HG03064 (cell line): Measurements from ENCODE around the gene RBP3.

ENCODE experiments used
- ATAC-seq: cut with Tn5 transposase; IDR thresholded peaks from one replicate; pipeline ENCODE4 v1.9.1; 2021; ENCODE audit warnings: low read depth; ENCODE audit not compliant: unreplicated experiment

RBP3 gene

DNA sequence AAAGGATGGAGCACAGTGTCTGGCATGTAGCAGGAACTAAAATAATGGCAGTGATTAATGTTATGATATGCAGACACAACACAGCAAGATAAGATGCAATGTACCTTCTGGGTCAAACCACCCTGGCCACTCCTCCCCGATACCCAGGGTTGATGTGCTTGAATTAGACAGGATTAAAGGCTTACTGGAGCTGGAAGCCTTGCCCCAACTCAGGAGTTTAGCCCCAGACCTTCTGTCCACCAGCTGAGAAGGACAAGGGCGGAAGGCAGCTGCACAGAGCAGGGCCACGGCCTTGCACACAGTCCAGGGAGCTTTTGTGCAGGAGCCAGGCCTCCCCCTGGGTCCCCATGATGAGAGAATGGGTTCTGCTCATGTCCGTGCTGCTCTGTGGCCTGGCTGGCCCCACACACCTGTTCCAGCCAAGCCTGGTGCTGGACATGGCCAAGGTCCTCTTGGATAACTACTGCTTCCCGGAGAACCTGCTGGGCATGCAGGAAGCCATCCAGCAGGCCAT is at the start of gene RBP3:
Gene RBP3, plus strand, starts transcription at position 226 of the 514 bp plus-strand sequence. Its CDS starts 122 bp downstream, at position 348.
- no peak for ATAC-seq

DNA sequence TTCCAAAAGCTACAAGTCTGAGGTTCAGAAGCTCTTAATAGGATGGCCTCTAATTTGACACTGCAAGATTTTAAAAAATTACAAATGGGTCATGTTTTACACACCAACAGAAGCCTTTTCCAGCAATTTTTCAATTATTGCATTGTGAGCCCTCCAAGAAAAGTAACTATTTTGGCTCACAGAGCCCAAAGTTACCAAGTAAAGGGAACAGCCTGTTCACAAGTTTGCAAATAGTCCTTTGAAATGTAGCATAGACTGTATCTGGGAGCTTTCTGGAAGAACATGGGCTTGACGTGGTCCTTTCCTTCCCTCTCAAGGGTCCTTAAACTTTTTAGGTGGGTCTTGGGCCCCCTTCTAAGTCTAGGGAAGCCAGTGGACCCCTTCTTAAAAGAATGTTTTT is 49.4 kb upstream of the RBP3 start:
- ATAC-seq = no peak

DNA sequence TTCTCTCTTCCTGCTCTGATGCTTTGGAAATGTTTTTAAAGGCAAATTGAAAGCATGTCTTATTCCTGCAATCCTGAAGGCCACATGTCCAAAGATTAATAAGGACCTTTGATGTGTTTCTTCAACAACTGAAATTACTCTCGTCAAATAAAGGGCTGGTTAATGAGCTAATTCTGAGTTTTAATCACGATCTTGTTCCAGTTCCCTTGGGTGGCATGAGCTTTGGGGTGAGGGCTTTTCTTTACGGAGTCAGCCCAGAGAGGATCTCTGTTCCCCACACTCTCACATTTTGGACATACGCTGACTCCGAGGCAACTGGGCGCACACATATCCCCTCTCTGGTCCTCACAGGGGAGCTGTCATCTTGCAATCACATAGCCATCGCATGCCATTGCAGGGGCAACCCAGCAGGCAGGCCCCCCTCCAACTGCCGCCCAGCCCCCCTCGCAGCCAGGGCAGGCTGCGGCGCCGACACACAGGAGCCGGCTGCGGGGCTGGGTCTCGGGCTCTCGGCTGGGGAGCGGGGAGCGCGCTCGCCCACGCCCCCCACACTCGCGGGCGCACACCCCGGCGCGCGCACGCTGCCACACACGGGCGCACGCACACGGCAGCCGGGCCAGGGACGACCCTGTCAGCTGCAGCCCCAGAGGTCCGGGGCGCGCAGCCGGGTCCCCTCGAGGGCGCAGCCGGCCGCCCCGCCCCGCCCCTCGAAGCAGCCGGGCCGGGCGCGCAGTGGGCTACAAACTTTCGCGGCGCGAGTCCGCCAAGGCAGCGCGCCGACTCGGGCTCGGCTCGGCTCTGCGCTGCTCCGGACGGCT is 48.3 kb upstream of the RBP3 start, which contains the start of gene GDF10:
Gene GDF10, plus strand, starts transcription at position 587 of the 818 bp plus-strand sequence. CDS start 455 bp downstream, outside the sequence.
- ATAC-seq = no peak

DNA sequence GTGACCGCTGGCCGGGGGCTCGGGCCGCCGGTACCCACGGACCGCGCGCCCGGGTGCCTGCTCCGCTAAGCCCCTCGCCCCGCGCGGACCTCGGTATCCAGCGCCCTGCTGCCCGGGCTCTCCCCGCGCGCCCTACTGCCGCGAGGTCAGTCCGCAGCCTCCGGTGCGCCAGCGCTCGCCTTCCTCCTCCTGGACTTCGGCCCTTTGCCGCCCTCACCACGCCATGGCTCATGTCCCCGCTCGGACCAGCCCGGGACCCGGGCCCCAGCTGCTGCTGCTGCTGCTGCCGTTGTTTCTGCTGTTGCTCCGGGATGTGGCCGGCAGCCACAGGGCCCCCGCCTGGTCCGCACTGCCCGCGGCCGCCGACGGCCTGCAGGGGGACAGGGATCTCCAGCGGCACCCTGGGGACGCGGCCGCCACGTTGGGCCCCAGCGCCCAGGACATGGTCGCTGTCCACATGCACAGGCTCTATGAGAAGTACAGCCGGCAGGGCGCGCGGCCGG is 47.7 kb upstream of the RBP3 start:
- no peak for ATAC-seq

DNA sequence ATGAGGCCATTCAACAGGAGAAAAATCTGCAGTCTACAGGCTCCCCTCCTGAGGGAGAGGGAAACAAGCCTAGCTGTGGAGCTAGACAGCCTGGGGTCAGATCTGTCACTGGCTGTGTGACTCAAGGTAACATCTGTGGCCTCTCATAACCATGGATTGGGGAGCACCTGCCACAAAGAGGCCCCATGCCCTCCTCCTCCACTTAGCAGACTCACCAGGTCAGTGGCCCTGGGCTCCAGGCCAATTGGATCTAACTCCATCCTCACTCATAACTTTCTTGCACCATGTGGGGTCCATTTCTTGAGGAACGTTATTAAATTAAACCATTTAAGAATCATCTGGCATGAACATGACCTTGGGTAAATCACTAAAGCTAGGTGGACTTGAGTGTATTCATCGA is 46.3 kb upstream of the RBP3 start:
- ATAC-seq = no peak

DNA sequence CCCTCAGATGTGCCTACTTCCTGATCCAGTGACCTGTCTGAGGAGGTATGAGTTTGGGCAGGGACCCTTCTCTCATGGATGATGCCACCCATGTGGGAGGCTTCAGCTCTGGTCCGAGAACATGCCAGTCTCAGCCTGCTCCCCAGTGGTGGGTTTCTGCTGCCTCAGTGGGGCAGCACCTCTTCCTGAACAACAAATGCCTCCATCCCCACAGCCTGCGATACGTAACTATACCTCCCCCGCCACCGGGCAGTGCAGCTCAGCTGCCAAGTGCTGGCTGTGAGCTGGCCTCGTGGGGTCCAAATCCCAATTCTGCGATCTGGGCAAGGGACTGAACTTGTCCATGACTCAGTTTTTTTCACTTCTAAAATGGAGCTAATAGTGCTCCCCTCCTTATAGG is 45.1 kb upstream of the RBP3 start:
- ATAC-seq = no peak

DNA sequence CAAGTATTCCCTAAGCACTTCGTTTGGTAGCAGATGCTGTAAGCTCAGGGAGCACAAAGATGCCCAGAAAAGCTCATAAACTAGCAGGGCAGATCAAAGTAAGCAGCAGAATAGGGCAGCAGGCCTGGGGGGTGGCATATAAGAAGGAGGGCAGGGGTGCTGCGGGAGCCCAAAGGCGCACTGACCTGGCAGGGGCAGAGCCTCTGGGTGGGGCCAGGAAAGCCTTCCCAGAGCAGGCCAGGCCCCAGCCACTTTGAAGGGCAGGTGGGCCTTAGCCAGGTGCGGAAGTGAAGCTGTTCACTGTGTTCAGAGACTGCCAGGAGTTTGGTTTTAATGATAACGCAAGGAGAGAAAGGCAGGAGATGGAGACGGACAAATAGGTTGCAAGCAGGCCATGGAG is 44.3 kb upstream of the RBP3 start:
- ATAC-seq = no peak

DNA sequence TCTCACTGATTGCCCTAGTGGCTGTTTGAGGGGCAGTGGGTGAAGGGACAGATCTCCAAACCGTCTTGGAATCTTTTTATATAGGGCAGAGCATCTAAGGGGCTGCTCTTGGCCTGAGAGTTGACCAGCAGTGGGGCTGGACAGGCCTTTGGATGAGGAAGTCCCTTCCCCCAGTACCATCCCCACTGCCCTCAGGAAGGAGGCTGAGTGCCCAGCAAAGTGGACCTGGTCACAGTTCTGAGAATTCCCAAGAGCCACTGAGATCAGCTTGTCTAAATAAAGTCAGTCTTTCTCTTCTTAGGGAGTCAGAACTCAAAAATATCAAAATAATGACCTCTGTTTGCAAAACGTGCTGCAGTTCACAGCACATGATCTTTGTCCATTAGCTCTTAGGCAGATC is 42.6 kb upstream of the RBP3 start:
- ATAC-seq = no peak

DNA sequence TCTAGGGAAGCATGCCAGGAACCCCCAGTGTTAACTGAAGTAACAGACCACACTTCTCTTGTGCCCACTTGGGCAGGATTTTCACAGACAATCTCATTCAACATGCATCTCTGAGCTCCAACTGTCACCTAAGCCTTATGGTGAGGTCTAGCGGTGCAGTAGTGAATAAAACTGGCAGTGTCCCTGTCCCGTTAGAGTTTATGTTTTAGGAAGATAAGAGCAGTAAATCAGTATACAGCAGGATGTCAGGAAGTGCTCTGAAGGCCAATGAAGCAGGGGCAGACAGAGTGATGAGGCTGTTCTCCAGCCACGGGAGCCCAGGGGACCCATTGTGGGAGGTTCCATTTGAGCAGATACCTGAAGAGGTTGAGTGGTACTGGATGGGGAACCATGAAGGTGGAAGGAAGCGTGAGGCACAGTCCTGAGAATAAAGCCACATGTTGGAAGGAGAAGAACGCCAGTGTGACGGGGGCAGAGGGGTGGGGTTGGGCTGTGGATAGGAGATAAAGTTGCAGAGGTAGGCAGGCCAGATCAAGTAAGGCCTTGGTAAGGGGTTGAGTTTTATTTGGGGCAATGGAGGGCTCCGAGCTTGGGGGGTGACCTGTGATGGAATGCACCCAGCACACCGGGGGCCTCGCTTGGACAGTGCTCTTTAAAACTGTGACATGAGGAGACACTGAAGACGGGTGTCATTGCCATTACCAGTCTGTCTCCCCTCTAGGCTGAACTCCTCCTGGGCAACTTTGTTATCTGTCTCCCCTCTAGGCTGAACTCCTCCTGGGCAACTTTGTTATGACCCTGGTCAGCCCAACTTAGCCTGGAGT is 41.6 kb upstream of the RBP3 start:
- no peak for ATAC-seq

DNA sequence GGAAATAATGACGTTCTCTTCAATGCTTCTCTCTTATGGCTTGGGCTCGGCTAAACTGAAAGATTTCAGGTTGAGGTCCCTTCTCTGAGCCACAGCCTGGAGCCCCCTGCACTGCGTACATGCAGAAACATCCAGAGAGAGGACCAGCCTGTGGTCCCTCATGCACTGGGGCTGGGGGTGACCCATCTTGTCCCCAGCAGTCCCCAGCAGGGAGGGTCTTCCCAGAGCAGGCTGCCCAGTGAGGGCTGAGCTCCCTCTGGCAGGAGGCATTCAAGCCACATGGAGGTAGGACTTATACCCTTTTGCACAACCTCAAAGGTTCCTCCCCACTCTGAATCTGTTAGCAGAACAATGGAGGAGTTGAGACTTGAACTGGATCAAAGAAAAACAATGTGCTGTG is 40.8 kb upstream of the RBP3 start:
- no peak for ATAC-seq

DNA sequence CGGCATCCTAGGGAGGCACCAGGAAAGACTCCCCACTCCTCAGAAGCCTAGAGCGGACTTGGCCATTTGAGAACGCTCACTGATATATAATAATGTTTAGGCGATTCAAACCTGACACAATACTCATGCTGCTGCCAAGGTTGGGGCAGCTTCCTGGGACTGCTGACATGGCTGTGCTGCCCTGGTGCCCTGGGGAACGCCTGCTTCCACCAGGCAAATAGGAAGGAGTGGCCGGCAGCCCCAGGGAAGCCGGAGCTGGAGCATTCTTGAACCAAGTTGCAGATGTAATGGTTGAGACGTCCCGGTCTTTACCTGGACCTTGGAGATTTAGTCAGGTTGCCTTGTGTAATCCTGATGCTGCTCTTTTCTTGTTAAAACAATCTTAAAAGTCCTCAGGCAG is 39.4 kb upstream of the RBP3 start:
- ATAC-seq = no peak

DNA sequence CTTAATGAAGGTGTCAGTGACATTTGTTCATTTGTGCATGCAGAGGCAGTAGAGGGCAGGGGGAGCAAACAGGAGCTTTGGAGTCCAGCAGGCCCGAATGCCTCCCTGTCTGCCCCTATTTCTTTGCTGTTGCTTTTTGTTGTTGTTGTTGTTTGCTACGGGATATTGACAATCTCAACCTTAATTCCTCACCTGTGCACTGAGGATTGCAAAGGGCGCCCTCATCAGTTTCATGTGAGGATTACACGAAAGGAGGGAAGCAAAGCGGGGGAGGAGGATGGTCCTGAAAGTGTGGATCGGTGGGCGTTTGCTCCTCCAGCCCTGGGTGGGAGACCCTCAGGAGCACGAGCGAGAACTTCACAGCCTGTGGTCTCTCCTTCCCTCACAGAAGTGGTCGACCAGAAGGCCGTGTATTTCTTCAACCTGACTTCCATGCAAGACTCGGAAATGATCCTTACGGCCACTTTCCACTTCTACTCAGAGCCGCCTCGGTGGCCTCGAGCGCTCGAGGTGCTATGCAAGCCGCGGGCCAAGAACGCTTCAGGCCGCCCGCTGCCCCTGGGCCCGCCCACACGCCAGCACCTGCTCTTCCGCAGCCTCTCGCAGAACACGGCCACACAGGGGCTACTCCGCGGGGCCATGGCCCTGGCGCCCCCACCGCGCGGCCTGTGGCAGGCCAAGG is 38.6 kb upstream of the RBP3 start:
- ATAC-seq = no peak

DNA sequence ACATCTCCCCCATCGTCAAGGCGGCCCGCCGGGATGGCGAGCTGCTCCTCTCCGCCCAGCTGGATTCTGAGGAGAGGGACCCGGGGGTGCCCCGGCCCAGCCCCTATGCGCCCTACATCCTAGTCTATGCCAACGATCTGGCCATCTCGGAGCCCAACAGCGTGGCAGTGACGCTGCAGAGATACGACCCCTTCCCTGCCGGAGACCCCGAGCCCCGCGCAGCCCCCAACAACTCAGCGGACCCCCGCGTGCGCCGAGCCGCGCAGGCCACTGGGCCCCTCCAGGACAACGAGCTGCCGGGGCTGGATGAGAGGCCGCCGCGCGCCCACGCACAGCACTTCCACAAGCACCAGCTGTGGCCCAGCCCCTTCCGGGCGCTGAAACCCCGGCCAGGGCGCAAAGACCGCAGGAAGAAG is 38.1 kb upstream of the RBP3 start:
- no peak for ATAC-seq

DNA sequence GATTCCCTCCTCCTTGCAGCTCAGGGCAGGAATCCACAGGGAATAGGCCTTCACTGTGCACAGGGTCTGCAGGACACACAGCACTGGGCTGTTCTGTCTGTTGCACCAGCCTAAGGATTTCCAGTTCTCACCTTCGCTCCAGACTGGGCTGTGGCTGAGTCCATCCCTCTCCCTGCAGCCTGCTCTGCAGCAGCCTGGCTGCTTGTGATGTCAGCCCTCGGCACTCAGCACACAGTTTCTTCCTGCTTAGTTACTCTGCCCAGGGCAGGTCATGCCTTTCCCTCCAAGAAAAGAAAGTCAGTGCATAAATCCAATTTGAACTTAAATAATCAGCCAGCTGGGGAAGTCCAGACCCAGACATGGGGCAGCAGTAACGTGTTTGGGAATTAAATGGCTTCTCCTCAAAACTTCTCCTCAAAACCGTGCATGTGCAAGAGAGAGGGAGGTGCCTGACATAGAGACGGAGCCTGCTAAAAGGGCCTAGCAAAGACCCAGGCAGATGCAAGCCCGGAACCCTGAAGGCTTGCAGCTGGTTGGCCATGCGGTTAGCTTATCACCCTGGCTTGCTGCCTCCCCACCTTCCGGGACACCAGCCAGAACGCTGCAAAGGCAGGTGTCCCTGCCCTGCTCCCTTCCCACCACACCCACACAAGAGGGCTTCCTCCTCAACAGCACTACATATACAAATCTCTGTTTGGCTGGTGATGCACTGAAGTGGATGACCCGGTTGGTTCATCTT is 36.8 kb upstream of the RBP3 start:
- ATAC-seq = no peak

DNA sequence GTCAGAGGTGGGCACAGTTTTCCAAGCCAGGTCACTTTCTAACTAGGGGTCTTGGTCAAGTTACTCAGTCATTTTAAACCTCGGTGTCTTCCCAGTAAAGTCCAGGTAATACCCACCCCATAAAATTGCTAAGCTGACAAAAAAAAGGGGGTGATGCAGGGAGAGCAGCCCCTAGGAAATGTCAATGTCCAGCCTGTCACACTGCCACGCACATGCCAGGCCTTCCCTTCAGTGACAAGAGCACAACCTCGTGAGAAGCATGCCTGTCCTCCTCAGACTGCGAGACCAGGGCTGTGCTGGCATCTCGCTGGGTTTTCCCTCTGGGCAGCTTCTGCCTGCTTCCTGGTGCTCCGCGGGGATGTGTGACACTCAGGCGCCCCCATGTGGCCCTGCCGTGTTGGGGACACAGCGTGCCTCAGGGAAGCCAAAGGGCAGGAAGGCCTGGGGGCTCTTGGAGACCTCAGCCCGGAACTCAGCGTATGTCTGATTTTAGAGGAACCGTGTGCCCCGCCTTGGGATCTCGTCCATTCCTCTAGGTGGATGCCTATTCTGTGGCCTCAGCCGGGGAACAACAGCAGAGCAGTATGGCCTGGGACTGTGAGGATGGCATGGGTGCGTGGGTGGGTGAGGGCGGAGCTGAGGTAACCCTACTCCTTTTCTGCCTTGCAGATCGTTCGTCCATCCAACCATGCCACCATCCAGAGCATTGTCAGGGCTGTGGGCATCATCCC is 36.1 kb upstream of the RBP3 start:
- ATAC-seq = no peak

DNA sequence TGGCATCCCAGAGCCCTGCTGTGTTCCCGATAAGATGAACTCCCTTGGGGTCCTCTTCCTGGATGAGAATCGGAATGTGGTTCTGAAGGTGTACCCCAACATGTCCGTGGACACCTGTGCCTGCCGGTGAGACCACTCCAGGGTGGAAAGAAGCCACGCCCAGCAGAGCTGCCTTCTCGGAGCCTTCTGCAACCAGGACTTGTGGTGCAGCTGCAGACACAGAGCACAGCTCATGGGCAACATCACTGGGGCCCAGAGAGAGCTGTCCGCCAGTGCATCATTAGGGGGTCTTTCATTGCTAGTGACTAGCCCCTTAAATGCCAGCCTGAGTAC is 35.5 kb upstream of the RBP3 start:
- ATAC-seq = no peak

DNA sequence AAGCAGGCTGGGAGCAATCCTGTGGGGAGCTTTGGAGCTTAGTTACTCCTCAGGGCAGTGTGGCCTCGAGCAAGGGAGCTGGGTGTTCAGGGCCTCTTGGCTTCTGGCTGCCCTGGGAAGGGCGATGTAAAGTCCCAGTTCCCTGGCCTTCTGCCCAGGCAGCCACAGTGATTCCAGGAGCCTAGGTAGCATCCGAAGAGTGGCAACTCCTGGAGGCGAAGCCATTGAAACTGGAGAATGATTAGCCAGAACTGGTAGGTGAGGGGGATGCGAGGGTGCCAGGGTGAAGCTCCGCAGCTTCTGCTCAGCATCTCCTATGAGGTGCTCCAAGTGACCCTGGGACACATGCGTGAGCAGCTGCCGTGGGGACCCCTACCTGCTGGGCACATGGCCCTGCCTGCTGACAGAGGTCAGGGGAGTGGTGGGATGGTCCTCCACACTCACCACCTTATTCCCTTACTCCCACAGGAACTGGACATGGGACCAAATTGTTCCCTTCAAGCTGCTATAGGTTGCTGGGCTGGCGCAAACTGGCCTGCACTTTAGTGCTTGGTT is 33.7 kb upstream of the RBP3 start:
- no peak for ATAC-seq

DNA sequence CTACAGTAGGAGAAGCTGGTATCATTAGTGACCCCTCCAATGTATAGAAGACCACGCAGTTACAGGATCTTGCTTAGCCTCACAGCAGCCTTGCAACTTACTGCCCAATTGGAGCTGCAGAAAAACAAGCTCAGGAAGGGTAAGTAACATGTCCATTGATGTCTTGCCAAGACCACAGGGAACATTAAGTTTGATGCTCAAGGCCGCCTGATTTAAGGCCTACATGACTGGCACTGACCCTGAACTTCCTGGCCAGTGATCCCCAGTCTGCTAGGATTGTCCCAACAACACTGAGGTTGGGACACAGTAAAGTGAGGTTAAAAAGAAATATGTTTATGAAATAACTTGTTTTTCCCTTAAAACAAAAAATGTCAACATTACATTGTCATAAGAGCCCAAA is 32.7 kb upstream of the RBP3 start:
- no peak for ATAC-seq

DNA sequence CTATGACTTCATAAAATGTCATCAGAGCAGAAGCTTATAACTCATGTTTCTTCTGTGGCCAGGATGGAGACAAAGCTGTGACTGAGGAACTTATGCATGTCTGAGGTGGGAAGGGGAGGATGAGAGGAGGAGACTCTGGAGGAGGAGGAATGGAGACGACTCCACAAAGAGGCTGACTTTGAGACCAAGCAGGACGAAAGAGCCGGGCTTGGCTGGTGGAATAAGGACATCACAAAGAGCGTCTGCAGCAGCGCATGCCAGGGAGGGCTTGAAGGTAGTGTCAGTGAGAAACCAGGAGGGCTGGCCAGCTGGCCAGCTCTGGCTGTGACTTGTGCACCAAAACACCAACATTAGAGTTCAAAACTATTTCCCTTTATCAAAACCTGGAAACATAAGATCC is 32.0 kb upstream of the RBP3 start:
- no peak for ATAC-seq
